Measurements from ENCODE around the gene OSBP2. TPM values are rescaled to one million over a fixed set of nuclear protein-coding genes. Genes with fewer than 3 reads are reported as not detected.

The OSBP2 gene
- total and polyA plus RNA-seq, 4 donors: 1.1 to 12.3 (median 2.6) TPM

DNA sequence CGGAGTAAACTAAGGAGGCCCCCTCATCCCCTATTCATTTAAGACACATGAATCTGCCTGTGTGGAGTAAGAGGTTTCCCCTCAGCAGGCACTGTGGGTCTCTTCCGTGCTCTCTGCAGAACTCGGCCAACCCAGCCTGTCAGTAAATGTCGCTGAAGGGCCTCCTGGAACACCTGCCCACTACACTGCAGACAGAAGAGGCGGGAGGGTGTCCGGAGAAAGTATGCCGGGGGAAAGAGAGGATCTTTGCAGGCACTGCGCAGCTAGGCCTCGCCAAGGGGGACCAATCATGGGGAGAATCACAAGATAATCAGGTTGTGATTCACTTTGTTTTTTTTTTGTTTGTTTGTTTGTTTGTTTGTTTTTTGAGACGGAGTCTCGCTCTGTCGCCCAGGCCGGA is 163.1 kb downstream of the OSBP2 start:
- ATAC-seq (ENCODE audit: insufficient read depth, low FRiP score): no peak
- Histone ChIP-seq H3K36me3 (ENCODE audit: control insufficient read depth in 4 of 4, insufficient read depth in 4 of 4, low read length in 4 of 4) (no peaks in the 10 kb centered on the region), H3K4me3 (no peak overlapping the region), H3K27ac (ENCODE audit: low read depth in 1 of 2, low read length in 1 of 2) (no peak overlapping the region), H3K27me3 (ENCODE audit: control insufficient read depth in 3 of 3, insufficient read depth in 3 of 3, low read length in 2 of 3) (no peaks in the 10 kb centered on the region), H3K9ac (ENCODE audit: insufficient read depth in 1 of 2, low read length in 2 of 2) (no peak overlapping the region), H3K4me1 (ENCODE audit: control insufficient read depth in 5 of 5, insufficient read depth in 5 of 5, low read length in 5 of 5) (peaks cover 0 to 12% (median 4%) of the 10 kb centered on the region in 5 donors), H3K9me3 (ENCODE audit: control insufficient read depth in 4 of 4, insufficient read depth in 3 of 4, low read length in 3 of 4) (peaks cover 0 to 3% (median 0%) of the 10 kb centered on the region in 4 donors)
- WGBS, 2 donors: 93 to 97% methylated on average over 9 to 13 of the region's 13 CpGs
- TF ChIP-seq, protein P1, sequence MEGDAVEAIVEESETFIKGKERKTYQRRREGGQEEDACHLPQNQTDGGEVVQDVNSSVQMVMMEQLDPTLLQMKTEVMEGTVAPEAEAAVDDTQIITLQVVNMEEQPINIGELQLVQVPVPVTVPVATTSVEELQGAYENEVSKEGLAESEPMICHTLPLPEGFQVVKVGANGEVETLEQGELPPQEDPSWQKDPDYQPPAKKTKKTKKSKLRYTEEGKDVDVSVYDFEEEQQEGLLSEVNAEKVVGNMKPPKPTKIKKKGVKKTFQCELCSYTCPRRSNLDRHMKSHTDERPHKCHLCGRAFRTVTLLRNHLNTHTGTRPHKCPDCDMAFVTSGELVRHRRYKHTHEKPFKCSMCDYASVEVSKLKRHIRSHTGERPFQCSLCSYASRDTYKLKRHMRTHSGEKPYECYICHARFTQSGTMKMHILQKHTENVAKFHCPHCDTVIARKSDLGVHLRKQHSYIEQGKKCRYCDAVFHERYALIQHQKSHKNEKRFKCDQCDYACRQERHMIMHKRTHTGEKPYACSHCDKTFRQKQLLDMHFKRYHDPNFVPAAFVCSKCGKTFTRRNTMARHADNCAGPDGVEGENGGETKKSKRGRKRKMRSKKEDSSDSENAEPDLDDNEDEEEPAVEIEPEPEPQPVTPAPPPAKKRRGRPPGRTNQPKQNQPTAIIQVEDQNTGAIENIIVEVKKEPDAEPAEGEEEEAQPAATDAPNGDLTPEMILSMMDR (IDR thresholded peaks at IDR 0.05; ENCODE audit: control extremely low read depth, extremely low read depth): no peak
- DNase-seq: no peak

DNA sequence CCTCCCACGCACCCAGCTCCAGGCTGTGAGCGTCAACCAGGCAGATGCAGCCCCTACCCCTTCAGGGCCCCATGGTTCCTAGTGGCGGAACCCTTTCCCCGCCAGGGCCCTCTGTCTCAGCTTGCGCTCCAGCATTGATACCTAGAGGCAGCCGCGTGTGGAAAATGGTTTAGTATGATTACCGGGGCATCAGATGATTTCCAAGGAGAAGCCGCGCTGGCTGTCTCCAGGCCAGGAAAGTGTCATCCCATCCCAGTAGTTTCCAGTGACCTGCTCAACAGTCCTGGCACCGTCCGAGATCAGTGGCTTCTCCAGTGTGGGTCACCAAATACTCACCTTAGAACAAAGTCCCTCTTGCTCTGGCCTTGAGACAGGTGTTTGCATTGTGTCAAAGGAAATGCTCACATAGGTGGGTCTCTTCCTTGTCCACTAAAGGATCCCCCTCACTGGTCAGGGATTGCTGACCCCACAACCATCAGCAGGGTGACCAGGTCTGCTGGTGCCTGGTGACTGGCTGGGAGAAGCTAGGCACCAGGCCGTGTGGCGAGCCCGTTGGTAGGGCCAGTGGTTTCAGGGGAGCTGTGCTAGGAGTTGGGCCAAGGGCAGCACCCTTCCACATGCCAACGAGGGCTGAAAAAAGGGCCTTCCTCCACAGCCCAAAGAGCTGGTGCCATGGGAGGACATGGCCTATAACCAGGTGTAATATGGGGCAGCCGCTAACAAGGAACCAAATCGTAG is 164.5 kb downstream of the OSBP2 start:
- Histone ChIP-seq H3K36me3 (ENCODE audit: control insufficient read depth in 4 of 4, insufficient read depth in 4 of 4, low read length in 4 of 4) (no peaks in the 10 kb centered on the region), H3K27ac (ENCODE audit: low read depth in 1 of 2, low read length in 1 of 2) (no peak overlapping the region), H3K9me3 (ENCODE audit: control insufficient read depth in 4 of 4, insufficient read depth in 3 of 4, low read length in 3 of 4) (no peaks in the 10 kb centered on the region), H3K9ac (ENCODE audit: insufficient read depth in 1 of 2, low read length in 2 of 2) (no peak overlapping the region), H3K27me3 (ENCODE audit: control insufficient read depth in 3 of 3, insufficient read depth in 3 of 3, low read length in 2 of 3) (no peaks in the 10 kb centered on the region), H3K4me3 (no peak overlapping the region), H3K4me1 (ENCODE audit: control insufficient read depth in 5 of 5, insufficient read depth in 5 of 5, low read length in 5 of 5) (peaks cover 0 to 22% (median 6%) of the 10 kb centered on the region in 5 donors)
- ATAC-seq (ENCODE audit: insufficient read depth, low FRiP score) (no peak), DNase-seq (no peak)
- WGBS, 2 donors: 95 to 98% methylated on average over 18 of the region's 18 CpGs
- TF ChIP-seq, protein P1 (IDR thresholded peaks at IDR 0.05; ENCODE audit: control extremely low read depth, extremely low read depth): no peak

DNA sequence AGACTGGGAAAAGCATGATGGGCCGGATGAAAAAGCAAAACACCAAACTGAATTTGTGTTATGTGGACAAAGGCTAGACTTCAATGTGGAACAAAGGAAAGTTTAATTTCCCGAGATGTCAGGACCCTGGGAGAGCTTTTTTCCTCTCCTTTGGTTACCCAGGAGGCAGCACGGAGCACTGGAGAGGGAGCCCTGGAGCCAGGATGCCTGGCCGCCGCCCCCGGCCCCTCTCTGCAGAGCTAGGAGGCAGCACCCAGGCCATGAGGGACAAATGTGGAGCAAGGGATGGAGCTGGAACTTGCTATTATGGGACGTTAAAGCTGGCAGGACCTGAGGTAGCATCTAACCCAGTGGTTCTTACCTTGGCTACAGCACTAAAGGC is 165.0 kb downstream of the OSBP2 start:
- Histone ChIP-seq H3K9ac (ENCODE audit: insufficient read depth in 1 of 2, low read length in 2 of 2) (no peak overlapping the region), H3K9me3 (ENCODE audit: control insufficient read depth in 4 of 4, insufficient read depth in 3 of 4, low read length in 3 of 4) (no peaks in the 10 kb centered on the region), H3K36me3 (ENCODE audit: control insufficient read depth in 4 of 4, insufficient read depth in 4 of 4, low read length in 4 of 4) (no peaks in the 10 kb centered on the region), H3K27ac (ENCODE audit: low read depth in 1 of 2, low read length in 1 of 2) (no peak overlapping the region), H3K4me3 (no peak overlapping the region), H3K4me1 (ENCODE audit: control insufficient read depth in 5 of 5, insufficient read depth in 5 of 5, low read length in 5 of 5) (peaks cover 0 to 22% (median 7%) of the 10 kb centered on the region in 5 donors), H3K27me3 (ENCODE audit: control insufficient read depth in 3 of 3, insufficient read depth in 3 of 3, low read length in 2 of 3) (no peaks in the 10 kb centered on the region)
- WGBS, 2 donors: 91 to 96% methylated on average over 6 to 7 of the region's 7 CpGs
- DNase-seq (no peak), ATAC-seq (ENCODE audit: insufficient read depth, low FRiP score) (no peak)
- TF ChIP-seq, protein P1 (IDR thresholded peaks at IDR 0.05; ENCODE audit: control extremely low read depth, extremely low read depth): no peak

Data from lung (tissue), 12 donors.